ENCODE data around the gene NOPCHAP1. TPM values are rescaled to one million over a fixed set of nuclear protein-coding genes. Genes with fewer than 3 reads are reported as not detected.

NOPCHAP1 gene, protein sequence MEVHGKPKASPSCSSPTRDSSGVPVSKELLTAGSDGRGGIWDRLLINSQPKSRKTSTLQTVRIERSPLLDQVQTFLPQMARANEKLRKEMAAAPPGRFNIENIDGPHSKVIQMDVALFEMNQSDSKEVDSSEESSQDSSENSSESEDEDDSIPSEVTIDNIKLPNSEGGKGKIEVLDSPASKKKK
- 28.0 and 31.3 TPM in 2 replicates for total RNA-seq (2014; rRNA removed; shearing (Covaris generic))

GRCh38 chr12:104986022-104986941 is at the start of gene NOPCHAP1:
NOPCHAP1 (plus strand) TSS chr12:104986316; CDS start chr12:104986353, 37 bp downstream.

DNA sequence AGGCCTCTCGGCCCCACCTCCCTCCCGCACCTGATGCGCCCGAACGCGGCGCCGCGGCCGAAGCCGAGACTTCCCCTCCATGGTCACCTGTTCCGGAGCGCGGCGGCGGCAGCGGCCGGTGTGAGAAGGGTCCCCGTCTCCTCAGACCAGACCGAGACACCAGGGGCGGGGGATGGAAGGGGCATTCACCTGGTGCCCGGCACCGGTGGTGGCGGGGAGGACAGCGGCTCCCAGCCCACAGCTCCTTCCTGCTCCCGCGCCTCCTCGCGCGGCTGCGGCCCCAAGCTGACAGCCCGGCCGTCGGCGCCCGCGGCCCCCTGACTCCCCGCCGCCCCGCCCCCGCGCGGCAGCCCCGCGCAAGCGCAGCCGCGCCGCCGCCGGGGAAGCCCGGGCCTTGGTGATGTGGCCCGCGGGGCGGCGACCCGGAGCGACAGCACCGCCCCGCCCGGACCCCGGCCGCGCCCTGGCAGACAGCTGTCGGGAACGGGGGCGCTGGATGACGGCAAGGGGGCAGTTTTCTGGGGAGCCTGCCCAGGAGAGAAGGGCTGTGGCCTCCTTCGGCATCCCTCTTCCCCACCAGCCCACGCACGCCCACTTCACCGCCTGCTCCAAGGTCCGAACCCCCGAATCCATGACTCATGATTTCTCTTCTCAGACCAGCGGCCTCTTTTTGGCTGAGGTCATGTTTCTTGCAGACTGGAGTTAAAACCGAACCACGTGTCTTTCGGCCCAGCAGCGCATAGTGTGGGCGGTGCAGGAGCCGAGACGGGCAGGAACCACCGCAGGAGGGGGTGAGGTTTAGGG is 27.9 kb upstream of the NOPCHAP1 start, which contains the start of gene SLC41A2:
TSS of gene SLC41A2 (minus strand) at position 290 of the 804 bp plus-strand sequence. CDS start 29,763 bp downstream, outside the sequence.

Other genes starting within 250 kb of the NOPCHAP1 start
- gene SLC41A2, start 28.0 kb upstream of the NOPCHAP1 start, total RNA-seq (2014; rRNA removed; shearing (Covaris generic)) = 4.7 and 7.7 TPM in 2 replicates
- 18.5 and 21.5 TPM in 2 replicates for gene ALDH1L2, start 98.1 kb downstream of the NOPCHAP1 start, total RNA-seq (2014; rRNA removed; shearing (Covaris generic))
- gene WASHC4, start 121.4 kb downstream of the NOPCHAP1 start, total RNA-seq (2014; rRNA removed; shearing (Covaris generic)) = 28.5 and 46.5 TPM in 2 replicates
- 20.7 and 24.3 TPM in 2 replicates for gene APPL2, start 249.9 kb downstream of the NOPCHAP1 start, total RNA-seq (2014; rRNA removed; shearing (Covaris generic))

Data from A375 (cell line).